ENCODE results near the gene UGT1A7.

The UGT1A7 gene

GRCh38 chr2:233758141-233758540 lies 76.4 kb downstream of the UGT1A7 start:
- FAIRE-seq, result no peak
- DNase-seq (ENCODE audit: insufficient read length, low spot score), result no peak

- FAIRE-seq (no peak), DNase-seq (ENCODE audit: insufficient read length, low spot score) (no peak)
Observed at GRCh38 chr2:233758849-233759248, 77.1 kb downstream of the UGT1A7 start.

GRCh38 chr2:233760043-233760442 lies 78.3 kb downstream of the UGT1A7 start, which contains the start of gene UGT1A1:
Gene UGT1A1, plus strand, starts transcription at chr2:233760270. Its CDS starts 18 bp downstream, at chr2:233760288.
- FAIRE-seq, result no peak
- DNase-seq (ENCODE audit: insufficient read length, low spot score), result no peak

GRCh38 chr2:233761040-233761769 lies 79.5 kb downstream of the UGT1A7 start:
- DNase-seq (ENCODE audit: insufficient read length, low spot score) (no peak), FAIRE-seq (no peak)

GRCh38 chr2:233764264-233764663 lies 82.6 kb downstream of the UGT1A7 start:
- FAIRE-seq (no peak), DNase-seq (ENCODE audit: insufficient read length, low spot score) (no peak)

- FAIRE-seq (no peak), DNase-seq (ENCODE audit: insufficient read length, low spot score) (no peak)
Observed at GRCh38 chr2:233764761-233765160, 83.1 kb downstream of the UGT1A7 start.

- FAIRE-seq, result no peak
- no peak for DNase-seq (ENCODE audit: insufficient read length, low spot score)
Observed at GRCh38 chr2:233766416-233766815, 84.7 kb downstream of the UGT1A7 start.

GRCh38 chr2:233768076-233768475 lies 86.4 kb downstream of the UGT1A7 start:
- DNase-seq (ENCODE audit: insufficient read length, low spot score), result no peak
- FAIRE-seq, result no peak

- DNase-seq (ENCODE audit: insufficient read length, low spot score) (no peak), FAIRE-seq (no peak)
Observed at GRCh38 chr2:233769260-233769659, 87.6 kb downstream of the UGT1A7 start.

- DNase-seq (ENCODE audit: insufficient read length, low spot score), result no peak
- FAIRE-seq, result no peak
Observed at GRCh38 chr2:233772153-233772552, 90.5 kb downstream of the UGT1A7 start.

- FAIRE-seq (no peak), DNase-seq (ENCODE audit: insufficient read length, low spot score) (no peak)
Observed at GRCh38 chr2:233772583-233772982, 90.9 kb downstream of the UGT1A7 start.

GRCh38 chr2:233773854-233774253 lies 92.2 kb downstream of the UGT1A7 start:
- FAIRE-seq (no peak), DNase-seq (ENCODE audit: insufficient read length, low spot score) (no peak)

GRCh38 chr2:233775414-233775813 lies 93.7 kb downstream of the UGT1A7 start:
- DNase-seq (ENCODE audit: insufficient read length, low spot score) (no peak), FAIRE-seq (no peak)

GRCh38 chr2:233778030-233778429 lies 96.3 kb downstream of the UGT1A7 start, which contains the start of gene MROH2A:
Gene MROH2A, plus strand, starts transcription at chr2:233778330. Its CDS starts 1,029 bp downstream, at chr2:233779359.
- DNase-seq (ENCODE audit: insufficient read length, low spot score) (no peak), FAIRE-seq (no peak)

- FAIRE-seq (no peak), DNase-seq (ENCODE audit: insufficient read length, low spot score) (no peak)
Observed at GRCh38 chr2:233779722-233780121, 98.0 kb downstream of the UGT1A7 start.

- no peak for DNase-seq (ENCODE audit: insufficient read length, low spot score)
- FAIRE-seq, result no peak
Observed at GRCh38 chr2:233780771-233781170, 99.1 kb downstream of the UGT1A7 start.

- FAIRE-seq (no peak), DNase-seq (ENCODE audit: insufficient read length, low spot score) (no peak)
Observed at GRCh38 chr2:233789554-233789953, 107.9 kb downstream of the UGT1A7 start.

GRCh38 chr2:233791151-233791882 lies 109.6 kb downstream of the UGT1A7 start:
- DNase-seq (ENCODE audit: insufficient read length, low spot score) (no peak), FAIRE-seq (no peak)

GRCh38 chr2:233791883-233792329 lies 110.2 kb downstream of the UGT1A7 start:
- FAIRE-seq, result no peak
- DNase-seq (ENCODE audit: insufficient read length, low spot score), result no peak

- DNase-seq (ENCODE audit: insufficient read length, low spot score) (no peak), FAIRE-seq (no peak)
Observed at GRCh38 chr2:233792720-233793119, 111.0 kb downstream of the UGT1A7 start.

- DNase-seq (ENCODE audit: insufficient read length, low spot score) (no peak), FAIRE-seq (no peak)
Observed at GRCh38 chr2:233793465-233794127, 111.9 kb downstream of the UGT1A7 start.

Measured in GM19239 (cell line).